Neural crest cell (in vitro differentiated cells): Measurements from ENCODE around the gene IFNLR1. TPM values are rescaled to one million over a fixed set of nuclear protein-coding genes. Genes with fewer than 3 reads are reported as not detected.

Experiments used
- DNase-seq: peaks from one replicate; pipeline ENCODE4 v3.0.0; 2021; ENCODE audit warnings: low read depth, mixed read lengths, low spot score
- H3K27ac Mint-ChIP-seq: one replicate; pipeline ENCODE4 v1.8.0; 2021; ENCODE audit warnings: mild to moderate bottlenecking, mixed read lengths; ENCODE audit not compliant: unreplicated experiment
- H3K27me3 Mint-ChIP-seq: 2 replicates; pipeline ENCODE4 v1.8.0; 2021; ENCODE audit warnings: low read depth, mild to moderate bottlenecking, mixed read lengths
- H3K36me3 Mint-ChIP-seq: 2 replicates; pipeline ENCODE4 v1.8.0; 2021; ENCODE audit warnings: low read depth, mild to moderate bottlenecking, mixed read lengths
- H3K4me1 Mint-ChIP-seq: 2 replicates; pipeline ENCODE4 v1.8.0; 2021; ENCODE audit warnings: mixed read lengths
- H3K4me3 Mint-ChIP-seq: one replicate; pipeline ENCODE4 v1.8.0; 2021; ENCODE audit warnings: mild to moderate bottlenecking, mixed read lengths
- H3K9me3 Mint-ChIP-seq: 2 replicates; pipeline ENCODE4 v1.8.0; 2021; ENCODE audit warnings: mixed read lengths
- total RNA-seq: library from RNA; stranded (reverse); gene quantifications from 2 replicates; pipeline ENCODE4 v1.2.1, GENCODE V29; 2021
- TF ChIP-seq, protein P1 (sequence below): fragments of 200-600 bp; sonication (generic); conservative IDR thresholded peaks from 2 replicates; pipeline ENCODE4 v1.5.0; 2021; ENCODE audit warnings: antibody characterized with exemption, mild to moderate bottlenecking

Gene IFNLR1
- total RNA-seq, 1 donor from 2014 or later, result 0.21 TPM

DNA sequence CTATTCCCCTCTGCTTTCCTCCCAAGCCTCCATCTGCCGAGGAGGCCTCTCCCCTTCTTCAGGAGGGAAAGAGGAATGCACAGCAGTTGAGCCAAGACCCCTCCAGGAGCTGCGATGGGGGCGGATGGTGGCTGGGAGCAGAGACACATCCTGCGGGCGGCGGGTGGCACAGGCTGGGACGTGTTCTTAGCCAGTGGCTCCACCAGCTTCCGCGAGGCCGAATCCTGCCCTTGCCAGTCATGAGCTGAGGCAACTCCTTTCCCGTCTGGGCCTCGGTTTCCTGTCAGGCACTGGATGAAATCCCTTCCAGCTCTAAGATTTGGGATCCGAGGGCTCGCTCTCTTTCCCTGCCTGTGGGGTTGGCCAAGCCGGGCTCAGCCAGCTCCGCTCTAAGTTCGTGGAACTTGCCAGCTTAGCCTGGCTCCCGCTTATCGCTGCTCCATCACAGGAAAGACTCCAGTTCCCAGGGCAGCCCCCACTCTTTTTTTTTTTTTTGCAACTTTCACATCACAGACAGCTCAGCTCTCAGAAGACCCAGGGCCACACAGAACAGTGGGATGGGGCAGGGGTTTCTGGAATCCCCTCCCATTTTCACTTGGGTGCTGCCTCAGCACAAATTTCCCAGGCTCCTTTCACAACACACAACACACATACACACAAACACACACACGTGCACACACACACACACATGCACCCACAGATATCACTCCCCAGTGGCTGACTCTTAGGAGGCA is 75.7 kb downstream of the IFNLR1 start:
- no peak overlapping the region for H3K27ac Mint-ChIP-seq
- H3K4me3 Mint-ChIP-seq, result no peak overlapping the region
- H3K9me3 Mint-ChIP-seq, result no peaks in the 10 kb centered on the region

DNA sequence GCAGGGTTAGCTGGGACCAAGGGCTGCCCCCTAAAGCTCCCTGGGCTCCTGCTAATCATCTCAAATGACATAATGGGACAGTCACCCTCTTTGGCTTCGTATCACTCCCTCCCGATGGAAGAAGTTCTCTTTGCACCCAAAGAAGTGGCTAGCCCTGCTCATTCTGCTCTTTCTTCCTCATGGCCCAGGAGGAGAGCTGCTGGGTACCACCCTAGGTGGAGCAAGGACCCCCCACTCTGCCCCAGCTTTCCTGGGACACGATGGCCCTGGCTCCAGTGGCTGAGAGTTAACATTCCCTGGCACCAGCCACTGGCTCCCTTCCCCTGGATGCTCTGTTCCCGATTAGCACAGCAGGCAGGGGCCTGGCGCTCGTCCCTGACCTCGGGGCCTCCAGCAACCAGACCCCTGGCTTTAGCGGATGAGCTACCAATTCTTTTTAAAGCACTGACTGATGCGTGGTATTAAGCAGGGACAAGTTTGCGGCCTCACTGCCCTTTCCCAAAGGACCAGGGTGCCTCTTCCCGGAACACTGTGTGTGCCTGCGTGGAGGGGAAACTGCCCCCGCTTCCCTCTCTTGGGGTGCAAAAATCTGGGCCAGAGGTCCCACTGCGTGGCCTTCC is 76.3 kb downstream of the IFNLR1 start:
- TF ChIP-seq, protein P1, sequence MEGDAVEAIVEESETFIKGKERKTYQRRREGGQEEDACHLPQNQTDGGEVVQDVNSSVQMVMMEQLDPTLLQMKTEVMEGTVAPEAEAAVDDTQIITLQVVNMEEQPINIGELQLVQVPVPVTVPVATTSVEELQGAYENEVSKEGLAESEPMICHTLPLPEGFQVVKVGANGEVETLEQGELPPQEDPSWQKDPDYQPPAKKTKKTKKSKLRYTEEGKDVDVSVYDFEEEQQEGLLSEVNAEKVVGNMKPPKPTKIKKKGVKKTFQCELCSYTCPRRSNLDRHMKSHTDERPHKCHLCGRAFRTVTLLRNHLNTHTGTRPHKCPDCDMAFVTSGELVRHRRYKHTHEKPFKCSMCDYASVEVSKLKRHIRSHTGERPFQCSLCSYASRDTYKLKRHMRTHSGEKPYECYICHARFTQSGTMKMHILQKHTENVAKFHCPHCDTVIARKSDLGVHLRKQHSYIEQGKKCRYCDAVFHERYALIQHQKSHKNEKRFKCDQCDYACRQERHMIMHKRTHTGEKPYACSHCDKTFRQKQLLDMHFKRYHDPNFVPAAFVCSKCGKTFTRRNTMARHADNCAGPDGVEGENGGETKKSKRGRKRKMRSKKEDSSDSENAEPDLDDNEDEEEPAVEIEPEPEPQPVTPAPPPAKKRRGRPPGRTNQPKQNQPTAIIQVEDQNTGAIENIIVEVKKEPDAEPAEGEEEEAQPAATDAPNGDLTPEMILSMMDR, result no peak

More for the DNA sequence above, 75.7 kb downstream of the IFNLR1 start:
- Mint-ChIP-seq H3K36me3 (no peaks in the 10 kb centered on the region), H3K27me3 (peaks cover 33% of the 10 kb centered on the region), H3K4me1 (peaks cover 13% of the 10 kb centered on the region)
- no peak for DNase-seq
- TF ChIP-seq, protein P1, result no peak

DNA sequence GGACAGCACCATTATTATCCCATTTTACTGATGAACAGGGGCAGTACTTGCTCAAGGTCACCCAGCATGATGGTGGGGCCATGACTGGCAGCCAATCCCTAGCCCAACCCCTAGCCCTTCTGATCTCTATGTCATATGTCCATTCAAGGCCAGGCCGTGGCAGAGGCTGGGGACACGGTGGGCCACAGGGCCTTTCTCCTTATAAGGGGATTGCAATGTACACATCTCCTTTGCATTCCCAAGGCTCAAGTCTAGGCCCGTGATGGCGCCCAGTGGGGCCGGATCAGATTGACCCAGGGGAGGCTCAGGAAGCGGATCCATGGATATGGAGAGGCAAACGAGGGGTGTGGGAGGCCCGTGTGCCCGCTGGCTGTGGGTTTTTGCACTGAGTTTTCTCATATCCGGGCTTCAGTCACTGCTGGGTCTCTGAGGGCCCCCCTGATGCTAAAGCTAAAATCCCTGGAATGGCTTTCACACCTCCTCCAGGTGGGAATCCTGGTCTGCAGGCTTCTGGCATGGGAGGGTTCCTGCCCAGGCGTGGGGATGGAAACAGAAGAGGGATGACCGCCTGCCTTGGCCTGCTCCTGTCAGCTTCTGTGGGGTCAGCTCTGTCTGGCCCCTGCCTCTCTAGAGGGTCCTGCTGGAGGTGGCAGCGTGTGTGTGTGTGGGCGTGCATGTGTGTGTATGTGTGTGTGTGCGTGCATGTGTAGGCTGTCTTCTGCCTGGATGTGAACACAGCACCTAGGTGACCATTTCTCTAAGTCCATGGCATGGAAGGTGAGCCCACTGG is 77.2 kb downstream of the IFNLR1 start:
- Mint-ChIP-seq H3K27ac (no peak overlapping the region), H3K4me3 (no peak overlapping the region), H3K27me3 (peaks cover 27% of the 10 kb centered on the region), H3K36me3 (no peaks in the 10 kb centered on the region), H3K9me3 (no peaks in the 10 kb centered on the region), H3K4me1 (peaks cover 13% of the 10 kb centered on the region)
- TF ChIP-seq, protein P1, result no peak
- no peak for DNase-seq

More for the DNA sequence above, 76.3 kb downstream of the IFNLR1 start:
- Mint-ChIP-seq H3K9me3 (no peaks in the 10 kb centered on the region), H3K4me1 (peaks cover 13% of the 10 kb centered on the region), H3K27me3 (peaks cover 27% of the 10 kb centered on the region), H3K36me3 (no peaks in the 10 kb centered on the region), H3K27ac (no peak overlapping the region), H3K4me3 (no peak overlapping the region)
- DNase-seq, result no peak

DNA sequence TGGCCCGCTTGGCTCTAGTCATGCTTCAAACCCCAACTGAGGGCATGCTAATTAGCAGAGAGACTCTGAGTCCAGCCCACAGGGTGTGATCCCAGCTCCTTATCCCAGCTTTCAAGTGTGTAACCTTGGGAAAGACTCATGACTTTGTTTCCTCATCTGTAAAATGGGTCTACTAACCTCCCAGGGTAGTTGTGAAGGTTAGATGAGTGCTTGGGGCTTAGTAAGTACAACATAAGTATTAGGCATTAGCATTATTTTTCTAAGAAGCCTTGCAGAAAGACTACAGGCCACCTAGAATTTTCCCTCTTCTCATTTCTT is 78.0 kb downstream of the IFNLR1 start:
- Mint-ChIP-seq H3K27ac (no peak overlapping the region), H3K9me3 (no peaks in the 10 kb centered on the region), H3K4me1 (peaks cover 13% of the 10 kb centered on the region), H3K27me3 (peaks cover 26% of the 10 kb centered on the region), H3K4me3 (no peak overlapping the region), H3K36me3 (no peaks in the 10 kb centered on the region)
- no peak for DNase-seq
- TF ChIP-seq, protein P1, result no peak

DNA sequence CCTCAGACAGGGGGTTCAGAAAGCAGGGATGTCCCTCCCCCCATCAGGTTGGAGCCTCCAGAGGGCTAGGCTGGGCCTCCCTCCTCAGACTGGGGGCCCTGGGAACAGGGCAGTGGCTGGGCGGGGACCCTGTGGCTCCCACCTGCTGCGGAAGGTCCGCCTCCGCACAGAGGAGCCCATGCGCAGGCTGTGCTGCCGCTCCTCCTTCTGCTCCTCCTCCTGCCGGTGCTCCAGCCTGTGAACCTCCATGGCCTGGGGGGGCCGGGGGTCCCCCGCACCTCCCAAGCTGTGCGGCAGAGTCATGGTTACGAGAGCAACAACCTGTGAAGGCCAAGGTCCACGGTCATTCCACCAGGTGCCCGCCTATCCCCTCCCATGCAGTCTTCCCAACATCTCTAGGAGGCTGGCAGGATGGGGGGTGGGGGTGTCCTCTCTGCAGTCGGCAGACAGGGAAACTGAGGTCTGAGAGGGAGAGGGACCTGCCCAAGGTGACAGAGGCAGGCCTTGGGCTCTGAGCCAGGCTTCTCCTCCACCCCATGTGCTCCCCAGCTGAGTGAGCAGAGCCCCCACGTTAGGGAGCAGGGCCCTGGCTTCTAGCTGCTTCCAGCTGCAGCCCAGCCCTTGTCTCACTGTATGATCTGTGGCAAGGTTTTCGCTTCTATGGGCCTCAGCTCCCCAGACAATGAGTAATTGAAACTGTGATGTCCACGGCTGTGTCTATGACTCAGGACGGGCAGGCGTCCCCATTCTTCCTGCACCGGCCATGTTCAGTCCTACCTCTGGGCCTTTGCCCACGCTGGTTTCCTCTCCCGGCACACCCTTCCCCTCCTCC is 78.5 kb downstream of the IFNLR1 start:
- H3K4me3 Mint-ChIP-seq, result no peak overlapping the region
- H3K36me3 Mint-ChIP-seq, result no peaks in the 10 kb centered on the region
- no peak overlapping the region for H3K27ac Mint-ChIP-seq
- no peaks in the 10 kb centered on the region for H3K9me3 Mint-ChIP-seq
- H3K4me1 Mint-ChIP-seq, result peaks cover 14% of the 10 kb centered on the region
- H3K27me3 Mint-ChIP-seq, result peaks cover 21% of the 10 kb centered on the region
- no peak for DNase-seq
- TF ChIP-seq, protein P1, result no peak
